Keratinocyte (primary cell): ENCODE data around the gene ARVCF. TPM values are rescaled to one million over a fixed set of nuclear protein-coding genes. Genes with fewer than 3 reads are reported as not detected.

Experiments
- DNase-seq: peaks from one replicate; pipeline ENCODE4 v3.0.0-alpha.2; 2011; ENCODE audit warnings: low read depth, missing footprints, low spot score
- FAIRE-seq: peaks from 2 replicates; lab custom pipeline; 2011; peaks lifted over from hg19 to GRCh38; lab: Jason Lieb, UNC
- H2AFZ ChIP-seq: 2 replicates; pipeline ENCODE4 v1.6.0; 2012; ENCODE audit warnings: low read length, control low read depth, inconsistent platforms; ENCODE audit not compliant: control insufficient read depth
- H3K27ac ChIP-seq: 2 replicates; pipeline ENCODE4 v1.5.1; 2011; ENCODE audit warnings: low read length; ENCODE audit not compliant: control insufficient read depth, insufficient read depth
- H3K27me3 ChIP-seq: 3 replicates; pipeline ENCODE4 v1.6.0; 2011; ENCODE audit warnings: low read length; ENCODE audit not compliant: control insufficient read depth, insufficient read depth; ENCODE audit errors: extremely low read depth
- H3K36me3 ChIP-seq, 2 experiments: 2 replicates in 1 of 2; 3 replicates in 1 of 2; pipeline ENCODE4 v1.5.1; 2011; ENCODE audit warnings: low read length in 2 of 2, mild to moderate bottlenecking in 1 of 2; ENCODE audit not compliant: control insufficient read depth in 2 of 2, insufficient read depth in 2 of 2; ENCODE audit errors: extremely low read depth in 1 of 2
- H3K4me1 ChIP-seq: 3 replicates; pipeline ENCODE4 v1.5.1; 2011; ENCODE audit warnings: low read length; ENCODE audit not compliant: control insufficient read depth, insufficient read depth; ENCODE audit errors: extremely low read depth
- H3K4me2 ChIP-seq: 3 replicates; pipeline ENCODE4 v1.6.0; 2011; ENCODE audit warnings: low read depth, low read length; ENCODE audit not compliant: control insufficient read depth, insufficient read depth; ENCODE audit errors: extremely low read depth
- H3K4me3 ChIP-seq, 3 experiments: fragments of 200-600 bp in 1 of 3; sonication (generic) in 1 of 3; 2 replicates in 2 of 3; 3 replicates in 1 of 3; pipeline ENCODE4 v1.5.1; 2011 to 2016; ENCODE audit warnings: low read length in 3 of 3, mild to moderate bottlenecking in 3 of 3, control low read depth in 2 of 3, inconsistent platforms in 1 of 3, low read depth in 1 of 3, mixed read lengths in 1 of 3, mixed run types in 1 of 3, moderate library complexity in 1 of 3; ENCODE audit not compliant: control insufficient read depth in 2 of 3, insufficient read depth in 2 of 3; ENCODE audit errors: extremely low read depth in 1 of 3
- H3K79me2 ChIP-seq: 2 replicates; pipeline ENCODE4 v1.6.0; 2012; ENCODE audit warnings: low read length; ENCODE audit not compliant: control insufficient read depth, insufficient read depth
- H3K9ac ChIP-seq: 3 replicates; pipeline ENCODE4 v1.6.0; 2011; ENCODE audit warnings: low read length; ENCODE audit not compliant: control insufficient read depth, insufficient read depth; ENCODE audit errors: extremely low read depth
- H3K9me1 ChIP-seq: 3 replicates; pipeline ENCODE4 v1.6.0; 2011; ENCODE audit warnings: low read length; ENCODE audit not compliant: control insufficient read depth, insufficient read depth; ENCODE audit errors: extremely low read depth
- H3K9me3 ChIP-seq: 2 replicates; pipeline ENCODE4 v1.5.1; 2012; ENCODE audit warnings: low read depth, low read length; ENCODE audit not compliant: control insufficient read depth
- H4K20me1 ChIP-seq: 3 replicates; pipeline ENCODE4 v1.6.0; 2011; ENCODE audit warnings: low read length; ENCODE audit not compliant: control insufficient read depth, insufficient read depth; ENCODE audit errors: extremely low read depth
- EZH2 ChIP-seq: IDR thresholded peaks from one replicate; pipeline ENCODE4 v1.6.1; 2012; ENCODE audit warnings: inconsistent platforms, mild to moderate bottlenecking, low read length, moderate library complexity
- dilution Hi-C: fragments of 300-500 bp; cut with MboI; formaldehyde crosslinking; loops from one replicate; pipeline ENCODE4 v1.7.0; 2020; ENCODE audit warnings: low sequenced_read_pairs; ENCODE audit not compliant: extremely low pct_ligation_motif_present
- polyA plus RNA-seq, 5 experiments: library from polyadenylated mRNA; depleted of rRNA in 3 of 5; stranded (reverse) in 3 of 5; stranded (forward) in 1 of 5; unstranded in 1 of 5; fragments of >200 nt; gene quantifications; 1 replicate in 1 of 5; 2 replicates in 3 of 5; 3 replicates in 1 of 5; pipeline versions ENCODE4 v1.2.1 to v1.2.3, GENCODE V29; 2011 to 2012; ENCODE audit warnings: missing spikeins in 2 of 5, low read depth in 1 of 5, low replicate concordance in 1 of 5
- TF ChIP-seq, protein P1 (sequence below), 3 experiments: IDR thresholded peaks in 1 of 3; conservative IDR thresholded peaks in 1 of 3; optimal IDR thresholded peaks in 1 of 3; 2 replicates in 2 of 3; 3 replicates in 1 of 3; pipeline versions ENCODE3 to v1.5.1; 2011; ENCODE audit warnings: low read length in 3 of 3, mild to moderate bottlenecking in 3 of 3, moderate library complexity in 2 of 3, control low read depth in 1 of 3, inconsistent platforms in 1 of 3; ENCODE audit not compliant: insufficient read depth in 2 of 3; ENCODE audit errors: extremely low read depth in 1 of 3

The ARVCF gene
- polyA plus RNA-seq, 1 donor (not counting 4 experiments of a cell fraction or from before 2014, with no cell fraction given) = 5.7 TPM

GRCh38 chr22:19967850-19968449, 48.7 kb downstream of the ARVCF start:
- Histone ChIP-seq H2AFZ (no peak overlapping the region), H3K36me3 (peaks cover 14 to 39% of the 10 kb centered on the region in 2 experiments), H4K20me1 (no peaks in the 10 kb centered on the region), H3K4me2 (no peak overlapping the region), H3K4me3 (no peak overlapping the region), H3K9ac (no peak overlapping the region), H3K9me1 (no peaks in the 10 kb centered on the region), H3K27ac (no peak overlapping the region), H3K27me3 (no peaks in the 10 kb centered on the region), H3K79me2 (peaks cover 9% of the 10 kb centered on the region), H3K9me3 (no peaks in the 10 kb centered on the region), H3K4me1 (peaks cover 12% of the 10 kb centered on the region)
- DNase-seq = no peak
- TF ChIP-seq, protein P1, sequence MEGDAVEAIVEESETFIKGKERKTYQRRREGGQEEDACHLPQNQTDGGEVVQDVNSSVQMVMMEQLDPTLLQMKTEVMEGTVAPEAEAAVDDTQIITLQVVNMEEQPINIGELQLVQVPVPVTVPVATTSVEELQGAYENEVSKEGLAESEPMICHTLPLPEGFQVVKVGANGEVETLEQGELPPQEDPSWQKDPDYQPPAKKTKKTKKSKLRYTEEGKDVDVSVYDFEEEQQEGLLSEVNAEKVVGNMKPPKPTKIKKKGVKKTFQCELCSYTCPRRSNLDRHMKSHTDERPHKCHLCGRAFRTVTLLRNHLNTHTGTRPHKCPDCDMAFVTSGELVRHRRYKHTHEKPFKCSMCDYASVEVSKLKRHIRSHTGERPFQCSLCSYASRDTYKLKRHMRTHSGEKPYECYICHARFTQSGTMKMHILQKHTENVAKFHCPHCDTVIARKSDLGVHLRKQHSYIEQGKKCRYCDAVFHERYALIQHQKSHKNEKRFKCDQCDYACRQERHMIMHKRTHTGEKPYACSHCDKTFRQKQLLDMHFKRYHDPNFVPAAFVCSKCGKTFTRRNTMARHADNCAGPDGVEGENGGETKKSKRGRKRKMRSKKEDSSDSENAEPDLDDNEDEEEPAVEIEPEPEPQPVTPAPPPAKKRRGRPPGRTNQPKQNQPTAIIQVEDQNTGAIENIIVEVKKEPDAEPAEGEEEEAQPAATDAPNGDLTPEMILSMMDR (optimal IDR thresholded peaks at IDR 0.05 in 1 of 3, IDR thresholded peaks at IDR 0.05 in 1 of 3, conservative IDR thresholded peaks at IDR 0.05 in 1 of 3; ENCODE audit: extremely low read depth in 1 of 3, insufficient read depth in 2 of 3, low read length in 3 of 3) = no peak
- TF ChIP-seq EZH2 = no peak
- dilution Hi-C loops = no loop called here
- FAIRE-seq = no peak

DNA sequence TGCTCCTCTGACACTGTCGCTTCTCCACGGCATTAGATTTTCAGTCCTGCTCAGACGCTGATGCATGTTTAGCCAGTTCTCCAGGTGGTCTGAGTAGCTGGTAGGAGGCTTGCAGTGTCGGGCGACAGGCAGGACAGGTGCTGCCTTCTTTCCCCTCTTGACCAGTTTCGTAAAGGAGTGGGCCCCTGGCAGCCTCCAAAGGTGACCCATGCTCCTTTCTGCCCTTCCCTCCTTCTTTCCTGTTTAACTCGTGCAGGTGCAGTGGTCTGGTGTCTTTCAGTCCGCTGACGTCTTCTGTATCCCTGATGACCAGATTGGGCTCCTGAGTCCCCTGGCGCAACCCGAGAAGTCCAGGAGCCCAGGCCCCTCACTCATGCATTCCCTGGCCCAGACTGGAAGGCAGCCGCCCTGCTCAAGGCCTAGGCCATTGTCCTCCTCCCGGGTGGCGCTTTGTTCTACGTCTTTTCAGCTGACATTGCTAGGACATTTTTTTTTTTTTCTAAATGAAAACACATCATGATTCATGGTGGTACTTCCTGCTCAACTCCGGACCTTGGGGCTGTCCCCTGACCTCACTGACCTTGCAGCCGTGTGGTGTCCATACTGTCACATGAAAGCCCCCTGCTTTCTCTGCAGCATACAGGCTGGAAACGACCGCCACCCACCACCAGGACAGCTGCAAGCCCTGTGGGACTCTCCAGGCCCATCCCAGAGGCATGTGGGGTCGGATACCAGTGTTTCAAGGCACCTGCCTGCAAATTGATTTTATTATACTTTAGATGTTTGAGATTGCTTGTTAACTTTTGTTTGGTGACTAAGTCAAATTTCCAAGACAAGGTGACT, 49.5 kb downstream of the ARVCF start:
- FAIRE-seq = no peak
- H3K4me2 ChIP-seq = no peak overlapping the region
- H3K9me1 ChIP-seq = no peaks in the 10 kb centered on the region
- dilution Hi-C loops = no loop called here
- DNase-seq = no peak
- peaks cover 19% of the 10 kb centered on the region for H3K4me1 ChIP-seq
- H3K9me3 ChIP-seq = no peaks in the 10 kb centered on the region
- no peak overlapping the region for H2AFZ ChIP-seq
- no peak overlapping the region for H3K4me3 ChIP-seq
- peaks cover 9% of the 10 kb centered on the region for H3K79me2 ChIP-seq
- TF ChIP-seq, protein P1 (optimal IDR thresholded peaks at IDR 0.05 in 1 of 3, IDR thresholded peaks at IDR 0.05 in 1 of 3, conservative IDR thresholded peaks at IDR 0.05 in 1 of 3; ENCODE audit: extremely low read depth in 1 of 3, insufficient read depth in 2 of 3, low read length in 3 of 3) = no peak
- no peak for TF ChIP-seq EZH2
- H4K20me1 ChIP-seq = no peaks in the 10 kb centered on the region
- no peaks in the 10 kb centered on the region for H3K27me3 ChIP-seq
- peaks cover 12 to 39% of the 10 kb centered on the region in 2 experiments for H3K36me3 ChIP-seq
- no peak overlapping the region for H3K27ac ChIP-seq
- H3K9ac ChIP-seq = no peak overlapping the region
